HG03060 (cell line): ENCODE data around the gene ATP1A3.
"Not testable (repeated sequence)": the region's sequence is repeated elsewhere in the genome, so short reads cannot be mapped to it uniquely, and the experiment has no call there.

Source experiments
- ATAC-seq: cut with Tn5 transposase; IDR thresholded peaks from one replicate; pipeline ENCODE4 v1.9.1; 2021; ENCODE audit warnings: low read depth, moderate number of reproducible peaks; ENCODE audit not compliant: unreplicated experiment

The ATP1A3 gene

DNA sequence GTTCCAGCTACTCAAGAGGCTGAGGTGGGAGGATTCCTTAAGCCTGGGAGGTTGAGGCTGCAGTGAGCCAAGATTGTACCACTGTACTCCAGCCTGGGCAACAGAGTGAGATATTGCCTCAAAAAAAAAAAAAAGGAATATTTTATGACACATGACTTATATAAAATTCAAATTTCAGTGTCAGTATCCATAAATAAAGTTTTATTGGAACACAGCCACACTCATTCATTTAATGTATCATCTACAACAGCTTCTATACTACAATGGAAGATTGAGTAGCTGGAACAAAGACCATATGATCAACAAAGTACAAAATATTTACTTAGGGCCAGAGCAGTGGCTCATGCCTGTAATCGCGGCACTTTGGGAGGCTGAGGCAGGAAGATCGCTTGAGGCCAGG lies 18.7 kb upstream of the ATP1A3 start:
- ATAC-seq, result not testable (repeated sequence)

DNA sequence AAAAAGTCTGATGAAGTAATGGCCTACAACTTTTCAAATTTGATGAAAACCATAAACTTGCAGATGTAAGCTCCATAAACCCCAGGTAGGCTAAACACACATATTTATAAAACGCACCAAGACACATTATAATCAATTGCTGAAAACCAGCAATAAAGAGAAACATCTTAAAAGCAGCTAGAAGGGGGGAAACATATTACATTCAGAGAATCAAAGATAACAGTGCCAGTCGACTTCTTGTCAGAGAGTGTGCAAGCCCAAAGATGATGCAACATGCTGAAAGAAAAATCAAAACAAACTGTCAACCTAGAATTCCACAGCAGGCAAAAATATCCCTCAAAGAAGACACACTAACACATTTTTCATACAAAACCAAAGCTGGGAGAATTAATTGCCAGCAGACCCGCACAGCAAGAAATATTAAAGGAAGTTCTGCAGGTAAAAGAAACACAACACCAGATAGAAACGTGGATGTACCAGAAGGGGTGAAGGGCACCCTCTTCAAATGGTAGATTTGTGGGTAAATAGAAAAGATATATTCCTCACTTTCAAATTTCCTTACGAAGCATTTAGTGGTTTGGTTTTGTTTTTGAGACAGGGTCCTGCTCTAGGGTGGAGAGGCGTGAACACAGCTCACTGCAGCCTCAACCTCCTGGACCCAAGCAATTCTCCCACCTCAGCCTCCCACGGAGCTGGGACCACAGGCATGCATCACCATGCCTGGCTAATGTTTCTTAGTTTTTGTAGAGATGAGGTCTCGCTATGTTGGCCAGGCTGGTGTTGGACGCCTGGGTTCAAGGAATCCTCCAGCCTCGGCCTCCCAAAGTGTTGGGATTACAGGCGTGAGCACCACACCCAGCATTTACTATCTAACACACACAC lies 16.5 kb upstream of the ATP1A3 start:
- no peak for ATAC-seq

DNA sequence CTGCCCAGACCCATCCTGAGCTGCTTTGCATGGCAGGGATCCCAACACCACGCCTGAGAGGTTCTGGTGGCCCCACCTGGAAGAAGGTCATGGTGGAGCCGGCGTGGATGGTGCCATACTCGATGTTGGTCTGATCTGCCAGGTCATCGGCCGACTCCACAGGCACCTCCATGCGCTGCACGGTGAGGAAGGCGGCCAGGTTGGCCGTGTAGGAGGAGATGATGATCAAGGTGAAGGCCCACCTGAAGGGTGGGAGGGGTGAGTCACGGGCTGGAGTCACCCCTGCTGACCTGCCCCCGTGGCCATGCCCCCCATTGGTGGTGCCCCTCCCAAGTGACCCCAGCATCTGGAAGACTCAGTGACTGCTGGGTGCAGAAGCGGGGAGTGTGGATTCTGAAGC lies 12.5 kb upstream of the ATP1A3 start:
- no peak for ATAC-seq

DNA sequence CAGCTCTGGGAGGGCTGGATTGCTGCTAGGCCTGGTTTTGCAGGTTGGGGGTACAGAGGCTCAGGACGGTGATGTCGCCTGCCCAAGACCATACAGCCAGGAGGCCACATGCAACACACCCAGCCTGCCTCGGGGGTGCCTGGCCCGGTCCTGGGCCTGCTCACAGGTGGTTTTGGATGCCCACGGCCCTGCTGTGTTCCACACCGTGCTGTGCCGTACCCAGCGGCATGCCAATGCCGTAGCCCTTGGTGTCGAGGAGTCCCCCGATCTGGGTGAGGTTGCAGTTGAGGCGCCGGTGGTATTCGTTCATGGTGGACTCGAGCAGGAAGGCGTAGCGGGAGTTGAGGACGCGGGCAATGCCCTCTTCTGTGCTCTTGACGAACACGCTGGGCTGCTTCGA lies 11.5 kb upstream of the ATP1A3 start:
- ATAC-seq, result no peak

DNA sequence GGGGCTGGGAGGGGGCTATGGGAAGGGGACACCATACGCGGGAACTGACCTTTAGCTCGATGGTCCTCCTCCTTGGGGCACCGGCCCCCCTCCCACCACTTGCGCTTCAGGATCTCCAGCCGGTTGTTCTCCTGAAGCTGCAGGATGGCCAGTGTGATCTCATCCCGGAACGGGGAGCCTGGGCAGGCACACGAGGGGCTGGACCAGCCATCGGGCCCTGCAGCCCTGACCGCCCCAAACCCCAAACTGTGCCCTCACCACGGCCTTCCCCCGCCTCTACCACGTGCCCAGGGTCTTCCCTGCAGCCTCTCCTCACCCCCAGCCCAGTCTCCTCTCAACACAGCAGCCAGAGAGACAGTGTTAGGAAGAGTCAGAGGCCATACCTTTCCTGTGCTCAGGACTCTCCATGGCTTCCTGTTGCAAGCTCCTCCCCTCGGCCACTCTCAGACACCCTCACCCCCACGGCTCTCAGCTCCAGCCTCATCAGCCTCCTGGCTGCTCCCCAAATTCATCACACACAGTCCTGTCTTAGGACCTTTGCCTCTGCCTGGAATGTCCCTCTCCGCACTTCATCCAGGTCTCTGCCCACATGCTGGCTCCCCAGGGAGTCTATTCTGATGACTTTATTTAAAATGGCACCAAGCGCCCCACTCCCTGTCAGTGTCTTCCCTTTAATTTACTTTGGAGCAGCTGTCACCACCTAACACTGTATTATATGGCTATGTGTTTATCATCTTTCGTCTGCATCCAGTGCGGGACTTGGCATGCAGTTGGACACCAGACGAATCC lies 9.7 kb upstream of the ATP1A3 start:
- ATAC-seq, result no peak

DNA sequence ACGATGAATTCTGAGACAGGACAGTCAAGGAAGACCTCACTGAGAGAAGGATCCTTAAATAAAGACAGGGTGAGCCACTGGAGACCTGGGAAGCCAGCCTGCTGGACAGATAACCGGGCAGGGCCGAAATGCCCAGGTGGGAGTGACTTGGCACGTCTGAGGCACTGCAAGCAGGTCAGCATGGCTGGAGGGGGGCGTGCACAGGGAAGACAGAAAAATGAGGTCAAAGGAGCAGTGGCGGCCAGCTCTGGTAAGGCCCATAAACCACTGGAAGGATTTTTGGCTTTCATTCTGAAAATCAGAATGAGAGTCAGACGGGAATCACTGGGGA lies 5.8 kb upstream of the ATP1A3 start:
- ATAC-seq, result no peak

DNA sequence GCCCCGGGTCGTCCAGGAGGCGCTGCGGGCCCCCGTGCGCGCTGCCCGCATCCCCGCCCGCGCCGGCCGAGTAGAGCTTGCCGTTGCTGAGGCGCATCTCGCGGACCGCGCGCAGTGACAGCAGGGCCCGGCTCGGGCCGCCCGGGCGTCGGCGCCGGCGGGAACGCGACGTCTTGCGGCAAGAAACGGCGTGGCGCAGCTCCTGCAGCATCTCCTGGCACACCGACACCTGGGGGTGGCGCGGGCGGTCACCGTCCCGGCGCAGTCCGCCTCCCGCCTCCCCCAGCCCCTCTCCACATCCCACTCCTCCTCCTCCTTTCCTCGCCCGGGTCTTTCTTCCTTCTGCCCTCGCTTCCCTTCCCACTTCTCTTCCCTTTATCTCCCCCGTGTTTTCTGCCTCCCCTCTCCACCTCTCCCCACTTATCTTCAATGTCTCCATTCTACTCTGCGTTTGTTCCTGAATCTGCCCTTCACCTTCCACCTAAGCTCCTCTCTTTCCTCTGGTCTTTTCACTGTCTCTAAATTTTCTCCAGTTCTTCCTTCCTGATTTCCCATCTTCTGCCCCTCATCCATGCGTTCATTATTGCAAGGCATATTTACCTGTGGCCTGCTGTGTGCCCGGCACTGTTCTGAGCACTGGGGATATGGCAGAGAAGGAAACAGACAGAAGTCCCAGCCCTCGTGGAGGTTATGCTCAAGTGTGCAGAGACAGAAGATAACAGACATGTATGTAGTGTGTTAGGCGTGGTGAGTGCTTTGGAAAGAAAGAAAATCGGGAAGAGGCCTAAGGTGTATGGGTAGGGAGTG lies 5.2 kb upstream of the ATP1A3 start:
- ATAC-seq, result no peak

DNA sequence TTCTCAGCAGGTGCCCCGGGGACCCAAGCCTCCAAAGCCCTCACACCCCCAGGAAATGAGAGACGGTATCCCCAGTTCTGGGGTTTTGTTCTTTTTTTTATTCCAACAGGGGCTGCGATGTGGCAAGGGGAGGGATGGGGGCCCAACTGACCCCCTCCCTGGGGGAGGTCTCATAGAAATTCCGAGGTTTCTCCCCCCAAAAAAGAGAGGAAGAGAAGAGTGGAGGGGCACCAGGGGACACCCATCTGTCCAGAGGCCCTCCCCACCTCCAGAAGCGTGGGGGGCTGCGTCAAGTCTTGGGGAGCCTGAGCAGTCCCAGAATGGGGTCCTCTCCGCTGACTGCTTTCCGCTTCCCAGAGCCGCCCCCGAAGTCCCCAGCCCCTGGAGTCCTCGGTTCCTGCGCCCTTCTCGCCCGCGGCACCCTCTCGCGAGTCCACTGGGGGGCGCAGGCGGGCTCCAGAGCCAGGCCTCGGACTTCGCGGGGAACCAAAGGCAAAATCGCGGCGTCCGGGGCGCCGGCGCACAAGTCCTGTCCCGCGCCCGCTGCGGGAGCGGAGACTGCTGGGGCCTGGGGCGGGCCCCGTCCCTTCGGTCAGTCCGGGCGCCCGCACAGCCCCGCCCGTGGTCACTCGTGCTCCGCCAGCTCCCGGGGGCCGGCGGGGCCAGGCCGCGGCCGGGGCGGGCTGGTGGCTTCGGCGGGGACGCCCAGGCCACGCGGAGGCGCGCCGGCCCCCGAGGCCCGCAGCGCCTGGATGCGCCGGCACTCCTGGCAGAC lies 4.4 kb upstream of the ATP1A3 start:
- no peak for ATAC-seq

DNA sequence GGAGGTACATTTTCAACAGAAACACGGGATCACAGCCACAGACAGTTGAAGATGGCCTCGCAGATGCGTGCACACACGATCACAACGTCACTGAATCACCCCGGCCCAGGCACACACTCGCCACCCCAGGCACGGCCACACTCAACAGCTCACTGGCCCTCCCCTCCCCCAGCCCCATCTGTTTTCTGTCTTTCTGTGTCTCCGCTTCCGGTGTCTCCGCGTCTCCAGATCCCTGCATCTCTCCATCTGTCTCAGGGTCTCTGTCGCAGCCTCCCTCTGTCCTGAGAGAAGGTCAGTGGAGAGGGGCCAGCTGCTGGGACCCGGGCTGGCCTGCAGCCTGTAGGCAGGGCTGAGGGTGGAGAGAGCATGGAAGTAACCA lies 3.8 kb upstream of the ATP1A3 start:
- no peak for ATAC-seq

DNA sequence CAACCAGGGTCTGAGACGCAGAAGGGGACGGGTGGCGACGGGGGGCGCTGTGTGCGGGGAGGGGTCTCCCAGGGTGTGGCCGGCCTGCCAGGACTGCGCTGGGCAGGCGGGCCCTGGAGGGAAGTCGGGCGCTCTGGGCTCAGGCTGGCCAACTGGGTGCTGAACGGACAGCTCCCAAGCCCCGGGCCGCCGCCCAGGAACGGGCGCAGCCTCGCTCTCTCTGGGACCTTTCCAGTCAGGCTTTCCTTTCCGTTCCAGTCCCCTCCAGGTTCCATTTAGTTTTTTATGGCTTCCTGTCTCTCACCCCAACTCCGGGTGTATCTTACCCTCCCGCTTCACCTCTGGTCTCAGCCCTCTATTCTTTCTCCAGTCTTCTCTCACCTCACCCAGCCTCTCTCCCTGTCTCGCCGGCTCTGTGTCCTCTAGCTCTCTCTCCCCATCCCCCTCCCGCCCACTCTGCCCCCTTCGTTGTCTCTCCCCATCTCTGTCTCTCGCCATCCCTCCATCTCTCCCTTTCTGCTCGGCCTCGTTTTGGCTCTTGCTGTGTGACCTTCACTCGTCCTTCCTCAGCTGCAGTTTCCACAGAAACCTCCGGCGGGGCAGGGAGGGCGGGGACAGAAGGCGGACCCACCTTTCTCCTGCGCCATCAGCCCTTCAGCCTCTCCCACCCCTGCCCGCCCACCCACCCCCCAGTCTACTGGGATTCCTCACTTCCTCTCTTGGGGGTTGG lies 3.3 kb upstream of the ATP1A3 start:
- no peak for ATAC-seq

DNA sequence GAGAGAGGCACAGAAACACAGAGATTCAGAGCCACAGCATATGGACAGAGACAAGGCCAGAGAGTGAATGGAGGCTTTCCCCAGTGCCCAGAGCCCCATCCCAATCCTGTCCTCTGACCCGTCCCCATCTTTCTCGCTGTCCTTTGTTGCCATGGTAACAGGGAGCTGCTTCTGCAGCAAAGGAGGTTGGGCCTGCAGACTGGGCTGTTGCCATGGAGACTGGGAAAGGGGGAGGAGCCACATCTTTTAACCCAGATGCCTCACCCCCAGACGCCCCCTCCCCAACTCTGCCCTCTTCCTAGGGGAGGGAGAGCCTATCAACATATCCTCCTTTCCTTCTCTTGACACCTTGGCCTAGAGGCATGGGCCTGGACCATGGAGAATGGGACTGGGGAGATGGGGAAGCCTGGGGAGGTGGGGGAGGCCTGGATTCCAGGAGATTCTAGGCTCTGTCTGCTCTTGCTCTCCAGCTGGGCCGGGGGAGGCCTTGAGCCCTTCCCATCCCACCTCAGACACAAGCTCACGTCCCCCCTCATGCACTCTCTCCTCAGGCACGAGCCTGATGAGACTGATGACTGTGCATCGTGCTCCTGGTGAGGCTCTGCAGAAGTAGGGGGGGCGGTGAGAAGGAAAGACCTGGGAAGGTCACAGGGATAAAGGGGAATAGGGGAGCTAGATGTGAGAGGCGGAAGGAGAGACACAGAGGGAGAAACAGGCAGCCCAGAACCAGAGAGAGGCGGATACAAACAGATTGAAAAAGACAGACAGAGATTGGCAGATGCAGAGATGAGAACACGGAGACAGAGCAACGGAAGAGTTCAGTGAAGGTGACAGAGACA lies 2.1 kb upstream of the ATP1A3 start:
- ATAC-seq, result no peak

DNA sequence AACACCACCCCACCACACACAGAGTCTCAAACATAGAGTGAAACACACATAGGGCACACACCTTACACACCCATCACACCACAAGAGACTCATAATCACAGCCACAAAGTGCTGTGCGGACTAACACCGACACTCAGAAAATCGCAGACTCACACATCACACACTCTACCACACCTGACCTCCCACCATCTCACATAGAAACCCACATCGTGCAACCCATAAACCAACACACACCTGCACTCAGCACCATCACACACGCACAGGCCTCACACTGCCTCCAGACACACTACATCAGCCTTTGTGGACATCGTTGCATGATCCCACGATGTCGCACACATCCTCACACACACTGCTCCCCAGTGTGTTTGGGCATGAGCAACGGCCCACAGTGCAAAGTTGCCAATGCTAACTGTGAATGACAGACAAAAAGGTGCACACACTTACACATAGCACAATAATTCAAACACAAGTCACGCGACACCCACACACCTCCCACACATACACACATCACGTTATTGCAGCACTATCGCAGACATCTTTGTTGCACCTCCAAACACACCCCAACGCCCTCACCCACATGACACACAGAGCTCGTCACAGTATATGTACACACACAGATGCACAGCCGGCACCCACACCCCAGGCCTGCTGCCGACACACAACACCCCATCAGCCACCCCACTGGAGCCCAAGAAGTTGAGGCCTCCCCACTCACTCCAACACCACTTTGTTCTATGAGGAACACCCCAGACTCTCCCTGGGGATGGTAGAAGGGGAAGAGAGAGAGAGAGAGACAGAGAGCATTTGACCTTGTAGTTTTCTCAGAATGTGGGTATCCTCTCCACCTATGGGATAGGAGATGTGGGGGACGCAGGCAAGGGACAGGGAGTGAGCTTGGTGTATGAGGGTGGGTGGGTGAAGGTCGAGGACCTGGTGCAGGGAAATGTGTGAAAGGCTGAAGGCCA lies 1.2 kb upstream of the ATP1A3 start:
- ATAC-seq, result no peak

DNA sequence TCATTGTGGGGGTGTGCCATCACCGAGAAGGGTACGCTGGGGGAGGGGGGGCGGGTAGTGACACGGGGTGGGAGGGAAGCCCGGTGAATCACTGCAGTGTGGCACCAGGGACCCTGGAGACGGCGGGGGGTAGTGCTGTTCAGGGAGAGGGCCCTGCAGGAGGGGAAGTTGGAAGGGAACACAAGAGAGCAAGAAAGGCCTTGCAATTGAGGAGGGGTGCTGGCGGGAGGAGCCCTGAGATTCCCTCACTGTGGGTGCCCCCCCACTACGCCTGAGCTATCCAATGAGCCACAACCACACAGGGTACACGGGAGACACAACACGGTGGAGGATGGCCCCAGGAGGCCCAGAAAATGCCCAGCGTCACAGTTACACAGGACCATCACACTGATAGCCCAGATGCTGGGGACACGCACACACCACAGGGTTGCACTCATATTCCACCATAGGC lies 516 bp upstream of the ATP1A3 start:
- no peak for ATAC-seq

DNA sequence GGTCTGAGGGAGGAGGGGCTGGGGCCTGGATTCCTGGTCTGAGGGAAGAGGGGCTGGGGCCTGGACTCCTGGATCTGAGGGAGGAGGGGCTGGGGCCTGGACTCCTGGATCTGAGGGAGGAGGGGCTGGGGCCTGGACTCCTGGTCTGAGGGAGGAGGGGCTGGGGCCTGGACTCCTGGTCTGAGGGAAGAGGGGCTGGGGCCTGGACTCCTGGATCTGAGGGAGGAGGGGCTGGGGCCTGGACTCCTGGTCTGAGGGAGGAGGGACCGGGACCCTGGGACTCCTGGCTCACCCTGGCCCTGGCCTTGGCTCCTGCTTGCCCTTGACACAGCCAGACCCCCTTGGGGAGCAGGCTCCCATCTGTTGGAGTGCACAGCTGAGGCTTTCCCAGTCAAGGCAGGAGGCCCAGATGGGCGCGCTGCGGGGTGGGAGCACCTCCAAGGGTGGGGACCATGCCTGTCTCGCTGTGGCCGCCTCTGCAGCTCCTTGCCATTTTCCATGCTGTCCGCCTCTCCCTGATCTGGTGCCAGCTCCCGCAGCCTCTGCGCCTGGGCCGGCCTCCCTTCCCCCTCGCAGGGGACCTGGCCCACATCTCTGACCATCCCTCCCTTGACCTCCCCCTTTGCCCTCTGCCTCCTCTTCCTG lies 2.0 kb downstream of the ATP1A3 start:
- not testable (repeated sequence) for ATAC-seq

DNA sequence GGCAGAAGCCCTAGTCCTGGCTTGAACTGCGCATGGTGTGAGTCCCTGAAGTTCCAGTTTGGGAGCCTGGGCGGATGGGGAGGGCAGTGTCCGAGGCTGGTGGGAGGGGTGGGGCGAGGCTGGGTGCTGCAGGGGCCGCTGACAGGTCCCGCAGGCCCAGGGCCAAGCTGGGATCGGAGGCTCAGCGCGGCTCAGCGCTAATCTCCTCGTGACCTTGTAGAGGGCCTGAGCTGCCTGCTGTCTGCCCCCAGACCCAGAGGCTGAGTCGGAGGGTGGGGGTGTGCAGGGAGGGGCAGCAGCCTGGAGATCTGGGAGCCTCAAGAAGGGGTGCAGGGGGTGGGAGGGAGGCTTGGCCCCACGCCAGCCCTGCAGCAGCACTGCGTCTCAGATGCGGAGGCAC lies 3.0 kb downstream of the ATP1A3 start:
- no peak for ATAC-seq

DNA sequence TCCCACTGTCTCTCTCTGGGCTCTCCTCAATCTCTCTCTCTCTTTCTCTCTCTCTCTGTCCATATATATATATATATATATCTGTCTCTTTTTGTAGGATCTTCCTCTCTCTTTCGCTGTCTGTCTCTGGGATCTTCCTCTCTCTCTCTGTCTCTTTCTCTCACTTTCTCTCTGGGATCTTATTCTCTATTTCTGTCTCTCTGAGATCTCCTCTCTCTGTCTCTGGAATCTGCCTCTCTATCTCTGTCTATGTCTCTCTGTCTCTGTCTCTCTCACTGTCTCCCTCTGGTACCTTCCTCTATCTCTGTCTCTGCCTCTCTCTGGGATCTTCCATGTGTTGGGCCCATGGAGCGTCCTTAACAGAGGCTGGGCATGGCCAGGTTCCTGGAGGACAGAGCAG lies 3.4 kb downstream of the ATP1A3 start:
- no peak for ATAC-seq

DNA sequence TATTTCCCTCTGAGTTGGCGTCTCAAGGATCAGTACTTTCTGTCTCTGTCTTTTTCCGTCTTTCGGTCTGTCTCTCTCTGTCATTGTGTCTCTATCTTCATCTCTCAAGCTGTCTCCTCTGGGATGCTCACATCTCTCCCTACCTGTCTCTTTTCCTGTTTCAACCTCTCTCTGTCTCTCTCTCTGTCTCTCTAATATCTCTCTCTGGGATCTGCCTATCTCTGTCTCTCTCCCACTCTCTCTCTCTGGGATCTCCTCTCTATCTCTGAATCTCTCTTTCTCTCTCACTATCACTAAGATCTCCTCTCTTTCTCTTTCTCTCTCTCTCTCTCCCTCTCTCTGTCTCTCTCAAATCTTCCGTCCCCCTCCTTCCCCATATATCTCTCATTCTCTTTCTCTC lies 4.0 kb downstream of the ATP1A3 start:
- ATAC-seq, result no peak
